Measurements from ENCODE around the gene SAFB. TPM values are rescaled to one million over a fixed set of nuclear protein-coding genes. Genes with fewer than 3 reads are reported as not detected.
"Not testable (repeated sequence)": the region's sequence is repeated elsewhere in the genome, so short reads cannot be mapped to it uniquely, and the experiment has no call there.

Gene SAFB
- total and polyA plus RNA-seq, 2 experiments from 2014 or later: 36.5 to 49.4 TPM

- peaks cover 4% of the 10 kb centered on the region; the same call in 1 of the 2 replicates for H4K20me1 ChIP-seq (ENCODE audit: insufficient read depth)
- no peak overlapping the region for H2AFZ ChIP-seq
- no peaks in the 10 kb centered on the region for H3K9me3 ChIP-seq (ENCODE audit: low read depth)
- H3K9ac ChIP-seq: no peak overlapping the region
- no peaks in the 10 kb centered on the region for H3K4me1 ChIP-seq (ENCODE audit: insufficient read depth)
- peaks cover 36% of the 10 kb centered on the region for H3K79me2 ChIP-seq (ENCODE audit: insufficient read depth)
- in situ Hi-C loops (cut with MboI): no loop called here
- no peak for DNase-seq
- H3K4me2 ChIP-seq (ENCODE audit: unreplicated experiment): no peak overlapping the region
- 79 to 89% methylated on average over 27 to 29 of the region's 30 CpGs for WGBS, 2 experiments (ENCODE audit: low coverage in 1 of 2, low lambda C conversion rate in 2 of 2, missing lambda C conversion rate in 2 of 2)
- H3K27me3 ChIP-seq (replicated peaks; ENCODE audit: insufficient read depth): no peaks in the 10 kb centered on the region
- peaks cover 30% of the 10 kb centered on the region; the same call in 1 of the 2 replicates for H3K36me3 ChIP-seq (ENCODE audit: low read depth)
- H3F3A ChIP-seq (ENCODE audit: insufficient read depth): peaks cover 15% of the 10 kb centered on the region
- H3K4me3 ChIP-seq: no peak overlapping the region
- H3K9me2 ChIP-seq (ENCODE audit: insufficient read depth): no peaks in the 10 kb centered on the region
- no peak overlapping the region for H3K27ac ChIP-seq
- TF ChIP-seq EZH2 (IDR thresholded peaks at IDR 0.05; ENCODE audit: insufficient read depth, poor library complexity, severe bottlenecking) (no peak), EZH2phosphoT487 (IDR thresholded peaks at IDR 0.05; ENCODE audit: insufficient read depth, low read depth) (no peak)
These were observed 75.2 kb downstream of the SAFB start for GRCh38 chr19:5697890-5698634.

GRCh38 chr19:5698635-5699422, 75.9 kb downstream of the SAFB start:
- H3K27ac ChIP-seq: no peak overlapping the region
- H3K4me1 ChIP-seq (ENCODE audit: insufficient read depth): no peaks in the 10 kb centered on the region
- H3K9ac ChIP-seq: no peak overlapping the region
- no peak for DNase-seq
- no peaks in the 10 kb centered on the region for H3K9me2 ChIP-seq (ENCODE audit: insufficient read depth)
- H3K4me3 ChIP-seq: no peak overlapping the region
- no peaks in the 10 kb centered on the region for H3K27me3 ChIP-seq (replicated peaks; ENCODE audit: insufficient read depth)
- no peaks in the 10 kb centered on the region for H4K20me1 ChIP-seq (ENCODE audit: insufficient read depth)
- H2AFZ ChIP-seq: no peak overlapping the region
- no peak for TF ChIP-seq EZH2phosphoT487 (IDR thresholded peaks at IDR 0.05; ENCODE audit: insufficient read depth, low read depth)
- no peak for TF ChIP-seq EZH2 (IDR thresholded peaks at IDR 0.05; ENCODE audit: insufficient read depth, poor library complexity, severe bottlenecking)
- in situ Hi-C loops (cut with MboI): no loop called here
- H3K9me3 ChIP-seq (ENCODE audit: low read depth): no peaks in the 10 kb centered on the region
- peaks cover 30% of the 10 kb centered on the region; the same call in 1 of the 2 replicates for H3K36me3 ChIP-seq (ENCODE audit: low read depth)
- no peak overlapping the region for H3K4me2 ChIP-seq (ENCODE audit: unreplicated experiment)
- H3F3A ChIP-seq (ENCODE audit: insufficient read depth): peaks cover 14% of the 10 kb centered on the region; the same call in 1 of the 2 replicates
- 89 to 90% methylated on average over 38 of the region's 38 CpGs for WGBS, 2 experiments (ENCODE audit: low coverage in 1 of 2, low lambda C conversion rate in 2 of 2, missing lambda C conversion rate in 2 of 2)
- H3K79me2 ChIP-seq (ENCODE audit: insufficient read depth): peaks cover 29% of the 10 kb centered on the region

GRCh38 chr19:5700455-5701092, 77.7 kb downstream of the SAFB start:
- Histone ChIP-seq H3K9me2 (ENCODE audit: insufficient read depth) (no peaks in the 10 kb centered on the region), H3K9me3 (ENCODE audit: low read depth) (no peaks in the 10 kb centered on the region), H2AFZ (no peak overlapping the region), H3K4me2 (ENCODE audit: unreplicated experiment) (no peak overlapping the region), H3K79me2 (ENCODE audit: insufficient read depth) (peaks cover 19% of the 10 kb centered on the region), H3K4me3 (no peak overlapping the region), H4K20me1 (ENCODE audit: insufficient read depth) (no peaks in the 10 kb centered on the region), H3F3A (ENCODE audit: insufficient read depth) (peaks cover 14% of the 10 kb centered on the region; the same call in 1 of the 2 replicates), H3K27ac (no peak overlapping the region), H3K9ac (no peak overlapping the region), H3K27me3 (replicated peaks; ENCODE audit: insufficient read depth) (no peaks in the 10 kb centered on the region), H3K36me3 (ENCODE audit: low read depth) (peaks cover 30% of the 10 kb centered on the region; the same call in 1 of the 2 replicates), H3K4me1 (ENCODE audit: insufficient read depth) (no peaks in the 10 kb centered on the region)
- in situ Hi-C loops (cut with MboI): no loop called here
- no peak for TF ChIP-seq EZH2 (IDR thresholded peaks at IDR 0.05; ENCODE audit: insufficient read depth, poor library complexity, severe bottlenecking)
- TF ChIP-seq EZH2phosphoT487 (IDR thresholded peaks at IDR 0.05; ENCODE audit: insufficient read depth, low read depth): no peak
- 96 to 97% methylated on average over 22 of the region's 22 CpGs for WGBS, 2 experiments (ENCODE audit: low coverage in 1 of 2, low lambda C conversion rate in 2 of 2, missing lambda C conversion rate in 2 of 2)
- DNase-seq: no peak

- H3K27ac ChIP-seq; H3K27me3 ChIP-seq (replicated peaks; ENCODE audit: insufficient read depth); H3K9me3 ChIP-seq (ENCODE audit: low read depth); in situ Hi-C loops (cut with MboI); H2AFZ ChIP-seq; H3K4me3 ChIP-seq; H3K4me1 ChIP-seq (ENCODE audit: insufficient read depth); H3K4me2 ChIP-seq (ENCODE audit: unreplicated experiment); H3K9ac ChIP-seq; H4K20me1 ChIP-seq (ENCODE audit: insufficient read depth); H3K9me2 ChIP-seq (ENCODE audit: insufficient read depth); DNase-seq: not testable (repeated sequence)
- H3K79me2 ChIP-seq (ENCODE audit: insufficient read depth): peaks cover 11% of the 10 kb centered on the region; the same call in 1 of the 2 replicates
- WGBS, 2 experiments (ENCODE audit: low coverage in 1 of 2, low lambda C conversion rate in 2 of 2, missing lambda C conversion rate in 2 of 2): 91% methylated on average over 9 of the region's 28 CpGs; no CpG with 5 or more reads in 1 of the 2 experiments
- peaks cover 10% of the 10 kb centered on the region; the same call in 1 of the 2 replicates for H3F3A ChIP-seq (ENCODE audit: insufficient read depth)
- peaks cover 29% of the 10 kb centered on the region; the same call in 1 of the 2 replicates for H3K36me3 ChIP-seq (ENCODE audit: low read depth)
These were observed 79.1 kb downstream of the SAFB start for GRCh38 chr19:5702053-5702410.
